Measurements from ENCODE around the gene ATG10.

- TF ChIP-seq CTCF (IDR thresholded peaks at IDR 0.05) (no peak), POLR2A (IDR thresholded peaks at IDR 0.05) (no peak)
These were observed 47.7 kb downstream of the ATG10 start for GRCh38 chr5:82019342-82020138.

Measured in uterus (tissue), 2 donors.